Fibroblast of mammary gland (primary cell): ENCODE results near the gene MYOD1.

Experiments used
- DNase-seq: peaks from one replicate; pipeline ENCODE4 v3.0.0-alpha.2; 2010; ENCODE audit warnings: low read depth
- H3K4me3 ChIP-seq: 2 replicates; pipeline ENCODE4 v1.5.1; 2011; ENCODE audit warnings: low read depth, mild to moderate bottlenecking, low read length, moderate library complexity; ENCODE audit not compliant: control insufficient read depth
- CTCF ChIP-seq: conservative IDR thresholded peaks from 2 replicates; pipeline ENCODE4 v1.5.1; 2011; ENCODE audit warnings: low read depth, low read length, inconsistent platforms; ENCODE audit not compliant: control insufficient read depth, insufficient read depth

MYOD1 gene

GRCh38 chr11:17753641-17754040 lies 34.3 kb downstream of the MYOD1 start:
- DNase-seq: no peak
- TF ChIP-seq CTCF: no peak
- no peak overlapping the region for H3K4me3 ChIP-seq

DNA sequence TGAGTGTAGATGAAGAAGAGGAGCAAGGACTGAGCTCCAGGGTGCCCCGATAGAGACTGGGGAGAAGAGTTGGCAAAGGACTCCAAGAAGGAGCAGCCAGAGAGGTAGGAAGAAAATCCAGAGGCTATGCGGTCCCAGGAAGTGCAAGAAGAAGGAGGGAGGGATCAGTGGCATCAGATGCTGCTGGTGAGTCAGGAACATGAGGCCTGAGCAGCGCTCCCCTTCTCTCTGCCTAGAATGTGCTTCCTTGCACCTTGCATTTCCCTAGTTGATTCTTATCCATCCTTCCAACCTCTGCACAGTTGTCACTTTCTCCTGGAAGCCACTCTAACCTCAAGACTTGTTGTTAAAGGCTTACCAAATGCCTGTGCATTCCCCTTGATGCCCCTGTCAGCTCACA lies 36.5 kb downstream of the MYOD1 start:
- no peak overlapping the region for H3K4me3 ChIP-seq
- no peak for DNase-seq
- no peak for TF ChIP-seq CTCF

- H3K4me3 ChIP-seq: no peak overlapping the region
- peak; percentile 50 for DNase-seq
- TF ChIP-seq CTCF: peak; percentile 66
These were observed 41.0 kb downstream of the MYOD1 start for GRCh38 chr11:17760102-17761029.

GRCh38 chr11:17762309-17762974 lies 43.1 kb downstream of the MYOD1 start:
- no peak for TF ChIP-seq CTCF
- no peak overlapping the region for H3K4me3 ChIP-seq
- no peak for DNase-seq

DNA sequence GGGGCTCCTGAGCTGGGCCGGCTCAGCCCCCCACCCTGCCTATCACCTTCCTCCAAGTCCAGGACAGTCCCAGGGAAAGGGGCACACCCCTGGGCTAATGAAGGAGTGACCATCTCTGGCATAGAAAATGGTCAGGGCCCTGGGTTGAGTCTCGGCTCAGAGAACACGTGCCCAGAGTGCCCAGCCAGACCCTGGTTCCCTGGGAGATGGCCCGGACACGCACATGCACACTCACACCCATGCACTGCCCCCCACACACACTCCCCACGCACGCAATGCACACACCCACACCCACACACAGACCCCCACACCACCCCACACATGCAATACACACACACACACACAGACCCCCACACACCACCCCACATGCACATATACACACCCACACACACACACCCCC lies 43.9 kb downstream of the MYOD1 start:
- TF ChIP-seq CTCF: no peak

GRCh38 chr11:17763703-17764102 lies 44.3 kb downstream of the MYOD1 start:
- H3K4me3 ChIP-seq: no peak overlapping the region
- no peak for TF ChIP-seq CTCF
- DNase-seq: no peak

More for the DNA sequence above, 43.9 kb downstream of the MYOD1 start:
- H3K4me3 ChIP-seq: no peak overlapping the region
- no peak for DNase-seq
